Activated CD4-positive, alpha-beta T cell treated with anti-CD3 and anti-CD28 coated beads for 36 hours (primary cell): ENCODE results near the gene PLEKHA1. TPM values are rescaled to one million over a fixed set of nuclear protein-coding genes. Genes with fewer than 3 reads are reported as not detected.

Source experiments
- ATAC-seq: fragments of 200-7000 bp; cut with Tn5 transposase; one replicate; pipeline ENCODE4 v1.10.0; 2021; ENCODE audit warnings: mild to moderate bottlenecking, moderate library complexity
- CTCF ChIA-PET: fragments of 350-600 bp; sonication (Branson Sonifier 250); formaldehyde crosslinking; loops from one replicate; lab custom pipeline; 2021; ENCODE audit warnings: antibody characterized with exemption; lab: Charles Lee
- POLR2A ChIA-PET: fragments of 350-600 bp; sonication (Branson Sonifier 250); formaldehyde crosslinking; loops from one replicate; lab custom pipeline; 2021; ENCODE audit warnings: antibody characterized with exemption, inconsistent platforms; lab: Charles Lee
- DNase-seq: peaks from one replicate; pipeline ENCODE4 v3.0.0-alpha.2; 2020
- H3K27ac Mint-ChIP-seq: one replicate; pipeline ENCODE4 v1.8.0; 2021; ENCODE audit warnings: mixed read lengths
- H3K27me3 Mint-ChIP-seq: one replicate; pipeline ENCODE4 v1.8.0; 2021; ENCODE audit warnings: mixed read lengths
- H3K36me3 Mint-ChIP-seq: one replicate; pipeline ENCODE4 v1.8.0; 2021; ENCODE audit warnings: low read depth, mixed read lengths
- H3K4me1 Mint-ChIP-seq: one replicate; pipeline ENCODE4 v1.8.0; 2021; ENCODE audit warnings: mixed read lengths
- H3K4me3 Mint-ChIP-seq: one replicate; pipeline ENCODE4 v1.8.0; 2021; ENCODE audit warnings: mild to moderate bottlenecking, moderate library complexity, mixed read lengths
- H3K9me3 Mint-ChIP-seq: one replicate; pipeline ENCODE4 v1.8.0; 2021; ENCODE audit warnings: low read depth, mixed read lengths
- intact Hi-C, 2 experiments: fragments of 100-400 bp; cut with DNase I in 1 of 2; cut with micrococcal nuclease in 1 of 2; formaldehyde crosslinking; loops; one replicate each; pipeline versions ENCODE4 v1.14.2 to v1.15.1; 2022 to 2024; cut with DNase I, micrococcal nuclease
- total RNA-seq, 2 experiments: library from RNA; stranded (reverse); gene quantifications; one replicate each; pipeline ENCODE4 v1.2.3, GENCODE V29; 2021

PLEKHA1 gene
- total RNA-seq, 2 experiments from 2014 or later = 7.7 to 11.7 TPM

DNA sequence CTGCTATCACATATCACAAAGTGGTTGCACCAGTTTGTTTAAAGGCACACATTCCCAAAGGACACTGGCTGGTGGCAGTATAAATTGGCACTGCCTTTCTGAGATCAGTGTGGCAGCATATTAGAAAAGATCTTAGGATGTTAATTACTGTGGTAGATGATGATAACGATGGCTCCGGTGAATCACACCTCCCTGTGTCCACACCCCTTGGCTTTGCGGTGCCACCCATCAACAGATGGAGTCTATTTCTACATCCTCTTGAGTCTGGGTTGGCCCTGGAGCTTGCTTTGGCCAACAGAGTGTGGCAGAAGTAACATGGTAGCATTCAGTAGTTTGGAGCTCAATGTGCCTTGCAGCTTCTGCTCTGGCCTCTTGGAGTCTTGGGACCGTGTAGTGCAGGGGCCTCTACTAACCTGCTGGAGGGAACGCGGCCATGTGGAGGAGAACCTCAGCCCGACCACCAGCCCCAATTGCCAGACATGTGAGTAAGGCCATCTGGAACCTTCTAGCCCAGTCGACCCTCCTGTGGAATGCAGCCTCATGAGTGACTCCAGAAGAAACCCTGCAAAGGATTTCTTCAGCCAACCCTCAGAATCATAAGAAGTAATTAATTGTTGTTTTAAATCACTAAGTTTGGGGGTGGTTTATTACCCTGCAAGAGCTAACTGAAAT is 27.2 kb upstream of the PLEKHA1 start:
- intact Hi-C loops = no loop called here
- Mint-ChIP-seq H3K9me3 (no peaks in the 10 kb centered on the region), H3K4me3 (no peak overlapping the region), H3K4me1 (peaks cover 10% of the 10 kb centered on the region), H3K27me3 (no peaks in the 10 kb centered on the region), H3K36me3 (no peaks in the 10 kb centered on the region), H3K27ac (no peak overlapping the region)
- CTCF ChIA-PET = interaction anchor here (5.9 kb wide), 1 partner anchor 87 kb away, joined by 64 read pairs; no protein-coding TSS in a partner anchor
- POLR2A ChIA-PET = no interaction called here
- ATAC-seq = no peak
- no peak for DNase-seq

DNA sequence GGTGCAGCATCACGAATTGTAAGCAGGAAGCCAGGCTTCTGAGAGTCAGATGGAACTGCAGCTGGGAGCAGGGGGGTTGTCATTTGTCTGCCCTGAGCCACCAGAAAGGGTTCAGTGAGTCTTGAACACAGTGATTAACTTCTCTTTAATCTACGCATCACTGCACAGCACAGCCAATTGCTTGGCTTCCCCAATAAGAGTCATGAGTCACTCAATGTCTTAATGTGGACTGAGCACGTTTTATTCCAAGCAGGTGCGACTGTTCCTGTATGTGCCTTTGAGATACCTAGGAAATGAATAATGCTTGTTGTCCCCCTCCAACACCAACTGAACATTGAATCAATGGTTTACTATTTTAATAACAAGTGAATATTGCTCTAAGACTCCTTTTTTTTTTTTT is 26.0 kb upstream of the PLEKHA1 start:
- Mint-ChIP-seq H3K36me3 (no peaks in the 10 kb centered on the region), H3K4me1 (peaks cover 5% of the 10 kb centered on the region), H3K27ac (no peak overlapping the region), H3K4me3 (no peak overlapping the region), H3K27me3 (no peaks in the 10 kb centered on the region), H3K9me3 (no peaks in the 10 kb centered on the region)
- intact Hi-C loops = no loop called here
- no peak for ATAC-seq
- no peak for DNase-seq
- ChIA-PET CTCF (no interaction called here), POLR2A (no interaction called here)

DNA sequence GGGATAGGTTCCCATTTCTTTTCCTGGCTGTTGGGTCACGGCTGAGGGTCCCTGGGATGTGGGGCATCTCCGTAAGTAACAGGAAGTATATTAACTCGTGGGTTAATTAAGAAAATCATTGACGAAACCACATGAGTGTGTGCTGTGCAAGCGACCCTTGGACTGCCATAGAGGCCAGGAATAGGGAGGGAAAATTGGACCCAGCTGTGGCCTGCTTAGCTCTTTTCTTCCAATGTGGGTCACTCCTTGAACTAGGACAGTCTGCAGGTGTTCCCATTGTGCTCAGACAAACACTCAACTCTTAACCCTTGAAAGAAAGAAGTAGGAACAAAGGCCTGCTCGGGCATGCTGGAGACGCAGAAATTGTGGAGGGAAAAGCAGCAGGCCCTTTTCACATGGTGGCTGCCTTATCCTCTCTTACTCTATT is 25.6 kb upstream of the PLEKHA1 start:
- H3K4me1 Mint-ChIP-seq = peaks cover 5% of the 10 kb centered on the region
- DNase-seq = no peak
- ATAC-seq = no peak
- no peaks in the 10 kb centered on the region for H3K36me3 Mint-ChIP-seq
- H3K9me3 Mint-ChIP-seq = no peaks in the 10 kb centered on the region
- H3K4me3 Mint-ChIP-seq = no peak overlapping the region
- CTCF ChIA-PET = interaction anchor here (1.6 kb wide), 1 partner anchor 86 kb away, joined by 5 read pairs; no protein-coding TSS in a partner anchor
- POLR2A ChIA-PET = no interaction called here
- intact Hi-C loops = no loop called here
- H3K27me3 Mint-ChIP-seq = peaks cover 3% of the 10 kb centered on the region
- no peak overlapping the region for H3K27ac Mint-ChIP-seq

DNA sequence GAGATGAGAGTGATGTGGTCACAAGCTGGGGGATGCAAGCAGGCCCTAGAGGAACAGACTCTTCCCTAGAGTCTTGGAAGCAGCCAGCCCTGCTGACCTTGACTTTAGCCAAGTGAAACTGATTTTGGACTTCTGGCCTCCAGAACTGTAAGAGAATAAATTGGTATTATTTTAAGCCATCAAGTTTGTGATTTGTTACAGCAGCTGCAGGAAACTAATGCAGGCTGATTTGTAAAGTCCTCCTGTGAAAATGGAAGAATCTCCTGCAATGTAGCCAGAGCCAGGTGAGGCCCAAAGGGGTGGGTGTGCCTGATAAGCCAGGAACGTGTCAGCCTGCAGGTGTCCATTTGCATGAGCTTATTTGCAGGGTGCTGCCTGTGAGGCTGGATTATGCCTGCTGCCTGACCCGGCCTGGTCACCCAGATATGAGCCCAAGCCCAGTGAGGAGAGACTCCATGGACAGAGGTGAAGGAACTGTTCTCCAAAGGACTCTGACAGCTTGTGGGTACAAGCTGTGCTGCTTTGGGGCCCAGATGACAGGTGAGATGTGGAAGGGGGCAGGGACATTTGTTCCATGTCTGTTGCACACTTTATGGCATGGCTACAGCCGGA is 24.6 kb upstream of the PLEKHA1 start:
- no peaks in the 10 kb centered on the region for H3K36me3 Mint-ChIP-seq
- H3K4me3 Mint-ChIP-seq = no peak overlapping the region
- H3K4me1 Mint-ChIP-seq = peaks cover 1% of the 10 kb centered on the region
- POLR2A ChIA-PET = no interaction called here
- DNase-seq (no peak), ATAC-seq (no peak)
- H3K27me3 Mint-ChIP-seq = peaks cover 3% of the 10 kb centered on the region
- no peaks in the 10 kb centered on the region for H3K9me3 Mint-ChIP-seq
- no peak overlapping the region for H3K27ac Mint-ChIP-seq
- intact Hi-C loops = no loop called here
- CTCF ChIA-PET = interaction anchor here (1.0 to 1.6 kb wide), 2 partner anchors 10 to 85 kb away, joined by 4 to 5 read pairs; no protein-coding TSS in a partner anchor

DNA sequence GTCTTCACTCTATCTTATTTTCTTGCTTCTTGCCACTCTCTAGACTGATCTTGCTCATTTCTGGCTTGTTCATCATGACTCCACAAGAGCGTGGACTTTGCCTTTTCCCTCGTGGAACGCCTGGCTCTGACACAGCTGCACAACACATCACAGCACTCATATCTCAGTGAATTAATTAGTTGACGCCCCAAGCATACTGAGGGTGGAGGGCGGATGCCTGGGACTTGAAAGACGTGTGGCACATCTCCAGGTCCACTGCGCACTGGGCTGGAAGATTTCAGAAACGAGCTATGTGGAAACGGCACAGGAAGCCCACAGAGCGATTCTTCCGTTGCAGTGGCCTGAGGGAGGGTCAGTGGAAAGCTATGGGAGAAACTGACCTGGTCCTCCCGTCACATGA is 23.6 kb upstream of the PLEKHA1 start:
- ChIA-PET POLR2A (no interaction called here), CTCF (no interaction called here)
- DNase-seq = no peak
- no peaks in the 10 kb centered on the region for H3K4me1 Mint-ChIP-seq
- no peaks in the 10 kb centered on the region for H3K9me3 Mint-ChIP-seq
- intact Hi-C loops = no loop called here
- no peak for ATAC-seq
- peaks cover 5% of the 10 kb centered on the region for H3K27me3 Mint-ChIP-seq
- H3K4me3 Mint-ChIP-seq = no peak overlapping the region
- no peak overlapping the region for H3K27ac Mint-ChIP-seq
- H3K36me3 Mint-ChIP-seq = no peaks in the 10 kb centered on the region

DNA sequence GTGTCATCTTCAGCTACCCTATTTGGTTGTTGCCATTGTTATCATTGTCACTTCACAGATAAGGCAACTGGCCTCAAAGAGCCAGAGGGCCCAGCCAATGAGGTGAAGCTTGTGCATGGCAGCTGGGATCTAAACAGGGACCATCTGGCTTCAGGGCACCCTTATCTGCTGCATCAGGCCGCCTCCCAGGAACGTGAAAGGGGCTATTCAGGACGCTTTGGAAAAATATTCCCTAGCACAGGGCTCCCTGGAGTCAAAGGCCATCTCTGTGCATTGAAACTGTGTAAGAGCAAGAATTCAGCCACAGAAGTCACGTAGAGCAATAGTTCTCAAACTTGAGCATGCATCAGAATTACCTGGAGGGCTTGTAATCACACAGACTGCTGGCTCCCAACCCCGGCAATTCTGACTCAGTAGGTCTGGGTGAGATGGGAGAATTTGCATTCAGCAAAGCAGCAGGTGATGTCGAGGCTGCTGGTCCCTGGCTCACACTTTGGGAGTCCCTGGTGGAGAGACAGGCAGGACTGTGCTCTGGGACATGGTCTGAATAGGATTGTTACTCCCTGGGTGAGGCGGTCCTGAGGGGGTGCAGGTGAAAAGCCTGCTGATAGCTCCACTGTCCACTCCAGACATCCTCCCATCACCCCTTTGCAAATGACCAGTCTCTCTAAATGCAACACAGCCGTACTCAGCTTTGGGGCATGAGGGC is 21.5 kb upstream of the PLEKHA1 start:
- no peak for DNase-seq
- CTCF ChIA-PET = interaction anchor here (0.6 to 1.2 kb wide), 6 partner anchors 15 to 211 kb away, joined by 3 to 5 read pairs (median 3); no protein-coding TSS in a partner anchor
- intact Hi-C loops = no loop called here
- Mint-ChIP-seq H3K4me3 (no peak overlapping the region), H3K9me3 (peaks cover under 1% of the 10 kb centered on the region), H3K4me1 (no peaks in the 10 kb centered on the region), H3K27me3 (peaks cover 5% of the 10 kb centered on the region), H3K36me3 (no peaks in the 10 kb centered on the region), H3K27ac (no peak overlapping the region)
- POLR2A ChIA-PET = interaction anchor here (1.2 kb wide), 1 partner anchor 21 kb away, joined by 3 read pairs; the partner anchor contains the start of gene PLEKHA1
- no peak for ATAC-seq

DNA sequence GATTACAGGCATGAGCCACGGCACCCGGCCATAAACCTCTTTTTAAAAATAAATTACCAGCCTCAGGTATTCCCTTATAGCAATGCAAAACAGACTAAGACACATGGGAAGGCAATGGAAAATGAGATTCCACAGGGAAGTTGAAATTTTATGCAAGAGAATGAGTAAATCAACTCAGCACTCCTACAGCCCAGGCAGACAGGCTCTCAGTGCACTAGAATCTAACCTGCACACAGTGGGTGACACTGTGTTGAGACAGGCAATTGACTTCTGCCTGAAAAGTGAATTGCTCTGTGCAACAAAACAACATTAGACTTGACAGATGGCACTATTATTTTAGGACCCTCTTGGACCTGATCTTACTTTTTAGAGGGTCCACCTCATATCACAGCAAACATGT is 20.1 kb upstream of the PLEKHA1 start:
- DNase-seq (no peak), ATAC-seq (no peak)
- no peak overlapping the region for H3K4me3 Mint-ChIP-seq
- H3K27ac Mint-ChIP-seq = no peak overlapping the region
- POLR2A ChIA-PET = interaction anchor here (0.6 to 1.2 kb wide), 2 partner anchors 18 to 20 kb away, joined by 3 to 5 read pairs; partner anchors contain the start of gene PLEKHA1
- H3K4me1 Mint-ChIP-seq = no peaks in the 10 kb centered on the region
- intact Hi-C loops = no loop called here
- H3K9me3 Mint-ChIP-seq = peaks cover 9% of the 10 kb centered on the region
- CTCF ChIA-PET = interaction anchor here (0.6 to 0.9 kb wide), 2 partner anchors 12 to 13 kb away, joined by 3 read pairs; no protein-coding TSS in a partner anchor
- no peaks in the 10 kb centered on the region for H3K36me3 Mint-ChIP-seq
- H3K27me3 Mint-ChIP-seq = peaks cover 5% of the 10 kb centered on the region

DNA sequence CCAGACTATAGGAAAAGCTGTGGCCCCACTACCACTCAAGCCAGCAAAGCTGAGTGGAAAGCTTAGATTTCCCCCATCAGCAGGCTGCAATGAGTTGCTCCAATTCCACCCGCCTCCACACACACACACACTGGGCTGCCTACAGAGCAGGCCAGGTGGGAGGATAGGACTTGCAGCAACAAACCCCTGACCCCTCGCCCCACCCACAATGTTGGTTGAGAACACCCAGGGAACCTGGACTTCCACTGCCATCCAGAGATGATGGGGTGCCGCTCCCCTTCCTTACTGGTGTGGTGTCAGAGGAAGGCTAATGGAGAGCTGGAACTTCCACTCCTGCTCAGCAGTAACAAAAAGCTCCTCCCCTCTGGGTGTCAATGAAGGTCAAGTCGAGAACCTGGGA is 16.8 kb upstream of the PLEKHA1 start:
- POLR2A ChIA-PET = no interaction called here
- no peaks in the 10 kb centered on the region for H3K36me3 Mint-ChIP-seq
- no peaks in the 10 kb centered on the region for H3K4me1 Mint-ChIP-seq
- CTCF ChIA-PET = no interaction called here
- peaks cover 5% of the 10 kb centered on the region for H3K27me3 Mint-ChIP-seq
- no peak overlapping the region for H3K27ac Mint-ChIP-seq
- DNase-seq (no peak), ATAC-seq (no peak)
- H3K4me3 Mint-ChIP-seq = no peak overlapping the region
- intact Hi-C loops = no loop called here
- peaks cover 9% of the 10 kb centered on the region for H3K9me3 Mint-ChIP-seq

DNA sequence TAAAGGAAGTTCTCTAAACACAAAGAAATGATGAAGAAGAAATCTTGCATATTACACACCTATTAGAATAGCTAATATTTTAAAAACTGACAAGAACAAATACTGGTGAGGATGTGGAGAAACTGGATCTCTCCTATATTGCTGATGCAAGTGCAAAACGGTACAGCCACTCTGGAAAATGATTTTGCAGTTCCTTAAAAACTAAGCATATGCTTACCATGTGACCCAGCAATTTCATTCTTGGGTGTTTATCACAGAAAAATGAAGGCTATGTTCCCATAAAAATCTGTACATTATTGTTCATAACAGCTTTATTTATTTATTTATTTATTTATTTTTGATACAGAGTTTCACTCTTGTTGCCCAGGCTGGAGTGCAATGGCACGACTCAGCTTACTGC is 14.9 kb upstream of the PLEKHA1 start:
- ChIA-PET POLR2A (no interaction called here), CTCF (interaction anchor here (1.0 to 2.5 kb wide), 4 partner anchors 10 to 74 kb away, joined by 4 to 8 read pairs (median 4); no protein-coding TSS in a partner anchor)
- Mint-ChIP-seq H3K27me3 (peaks cover 2% of the 10 kb centered on the region), H3K27ac (no peak overlapping the region), H3K4me1 (no peaks in the 10 kb centered on the region), H3K9me3 (peaks cover 9% of the 10 kb centered on the region), H3K4me3 (no peak overlapping the region), H3K36me3 (no peaks in the 10 kb centered on the region)
- intact Hi-C loops = no loop called here
- ATAC-seq (no peak), DNase-seq (no peak)

DNA sequence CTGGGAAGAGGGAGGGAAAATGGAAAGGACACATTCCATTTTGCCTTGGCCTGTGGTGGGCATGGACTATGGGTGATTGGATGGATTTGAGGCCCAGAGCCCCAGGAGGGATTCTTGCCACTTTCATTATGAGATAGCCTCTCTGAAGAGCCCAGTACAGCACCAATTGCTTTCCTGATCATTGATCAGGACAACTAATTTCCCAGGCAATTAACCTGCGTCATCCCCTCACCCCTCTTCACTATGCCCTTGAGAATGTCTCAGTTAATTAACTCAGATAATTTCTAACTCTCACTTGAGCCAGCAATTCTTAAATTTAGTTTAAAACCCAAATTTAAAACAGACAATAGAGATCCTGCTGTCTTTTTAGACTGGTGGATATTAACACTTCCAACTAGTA is 13.5 kb upstream of the PLEKHA1 start:
- Mint-ChIP-seq H3K36me3 (no peaks in the 10 kb centered on the region), H3K9me3 (peaks cover 9% of the 10 kb centered on the region), H3K27ac (no peak overlapping the region), H3K4me3 (no peak overlapping the region), H3K27me3 (peaks cover 2% of the 10 kb centered on the region), H3K4me1 (no peaks in the 10 kb centered on the region)
- ChIA-PET POLR2A (no interaction called here), CTCF (interaction anchor here (1.9 kb wide), 1 partner anchor 10 kb away, joined by 5 read pairs; no protein-coding TSS in a partner anchor)
- ATAC-seq (no peak), DNase-seq (no peak)
- intact Hi-C loops = no loop called here

DNA sequence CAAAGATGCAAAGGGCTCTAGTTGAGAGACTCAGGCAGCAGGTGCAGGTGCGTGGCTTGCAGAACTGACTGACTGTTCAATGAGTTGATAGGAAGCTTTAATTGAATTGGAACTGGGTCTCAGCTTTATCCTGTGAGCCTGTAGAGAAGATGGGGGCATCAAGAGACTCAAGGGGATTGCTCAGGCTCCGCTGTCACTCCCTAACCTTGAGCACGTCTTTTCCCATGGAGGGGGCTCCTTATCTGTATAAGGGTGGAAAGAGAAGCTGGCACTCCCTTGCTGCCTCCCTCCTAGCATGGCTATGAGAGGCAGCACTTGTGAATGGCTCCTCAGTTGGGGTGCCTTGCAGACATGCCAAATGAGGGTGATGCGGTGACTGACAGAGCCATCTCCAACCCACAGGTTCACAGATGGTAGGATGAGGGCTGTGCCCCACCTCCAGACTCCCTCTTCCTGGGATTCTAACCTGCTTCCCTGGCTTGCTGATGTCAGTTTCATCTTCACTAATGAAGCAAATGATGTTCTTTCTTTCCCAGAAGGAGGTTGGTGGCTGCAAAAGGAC is 12.4 kb upstream of the PLEKHA1 start:
- peaks cover 9% of the 10 kb centered on the region for H3K9me3 Mint-ChIP-seq
- ATAC-seq = no peak
- ChIA-PET CTCF (interaction anchor here (0.8 to 1.3 kb wide), 2 partner anchors 32 to 203 kb away, joined by 3 read pairs; no protein-coding TSS in a partner anchor), POLR2A (no interaction called here)
- H3K27ac Mint-ChIP-seq = no peak overlapping the region
- no peaks in the 10 kb centered on the region for H3K36me3 Mint-ChIP-seq
- DNase-seq = no peak
- intact Hi-C loops = no loop called here
- no peak overlapping the region for H3K4me3 Mint-ChIP-seq
- no peaks in the 10 kb centered on the region for H3K4me1 Mint-ChIP-seq
- H3K27me3 Mint-ChIP-seq = peaks cover 6% of the 10 kb centered on the region
